Stimulated activated CD4-positive, alpha-beta T cell treated with anti-CD3 and anti-CD28 coated beads, Interleukin-2, amount 100 ng/mL, for 24 hours (primary cell): ENCODE results near the gene MAFF.

Experiments
- DNase-seq, 2 donors: peaks; one replicate each; pipeline ENCODE4 v3.0.0-alpha.2; 2020

The MAFF gene

GRCh38 chr22:38250643-38251340, 49.0 kb downstream of the MAFF start:
- DNase-seq = no peak

- DNase-seq = no peak
These were observed 49.5 kb downstream of the MAFF start for GRCh38 chr22:38251341-38251692.

- DNase-seq = no peak
These were observed 53.9 kb downstream of the MAFF start for GRCh38 chr22:38255697-38256096.

GRCh38 chr22:38257181-38257580, 55.4 kb downstream of the MAFF start:
- no peak for DNase-seq

GRCh38 chr22:38257650-38258250, 56.0 kb downstream of the MAFF start:
- no peak for DNase-seq

- DNase-seq = no peak
These were observed 57.1 kb downstream of the MAFF start for GRCh38 chr22:38258895-38259294.

GRCh38 chr22:38259370-38259769, 57.6 kb downstream of the MAFF start:
- DNase-seq = no peak

GRCh38 chr22:38260761-38261681, 59.2 kb downstream of the MAFF start:
- DNase-seq = no peak

- peak; percentile 45 to 61 for DNase-seq
These were observed 60.4 kb downstream of the MAFF start for GRCh38 chr22:38262051-38262795.

- no peak for DNase-seq
These were observed 62.6 kb downstream of the MAFF start for GRCh38 chr22:38264322-38264843.
